Tibial nerve (tissue), 4 donors: Measurements from ENCODE around the gene RDX.

Experiments used
- CTCF ChIP-seq, 5 experiments: fragments of 200-600 bp in 3 of 5; fragments of 450-650 bp in 2 of 5; sonication (generic) in 3 of 5; IDR thresholded peaks; one replicate each; pipeline ENCODE4 v1.5.1; 2016 to 2019; ENCODE audit warnings: antibody characterized with exemption in 5 of 5, mild to moderate bottlenecking in 3 of 5, moderate library complexity in 2 of 5
- EP300 ChIP-seq, 2 donors: sonication (generic); formaldehyde crosslinking; IDR thresholded peaks; one replicate each; pipeline ENCODE4 v1.6.1; 2017; ENCODE audit warnings: antibody characterized with exemption in 2 of 2, mild to moderate bottlenecking in 1 of 2
- POLR2A ChIP-seq, 2 donors: fragments of 450-650 bp; IDR thresholded peaks; one replicate each; pipeline ENCODE4 v1.6.1; 2017; ENCODE audit warnings: antibody characterized with exemption in 2 of 2, mild to moderate bottlenecking in 2 of 2, moderate library complexity in 2 of 2

- TF ChIP-seq CTCF (IDR thresholded peaks at IDR 0.05) = no peak
- TF ChIP-seq POLR2A (IDR thresholded peaks at IDR 0.05) = no peak
- TF ChIP-seq EP300 (IDR thresholded peaks at IDR 0.05) = no peak
These were observed 787 bp upstream of the RDX start for GRCh38 chr11:110297076-110297725.
